HEK293T (cell line): ENCODE data around the gene PROK2.

ENCODE experiments used
- CTCF ChIA-PET: fragments of 350-600 bp; formaldehyde crosslinking; extraction: SDS; loops from one replicate; lab custom pipeline; 2021; ENCODE audit warnings: antibody characterized with exemption, inconsistent platforms; lab: Yijun Ruan, JAX
- POLR2A ChIA-PET: fragments of 350-600 bp; formaldehyde crosslinking; extraction: SDS; loops from one replicate; lab custom pipeline; 2020; ENCODE audit warnings: antibody characterized with exemption, inconsistent platforms; lab: Yijun Ruan, JAX
- DNase-seq: peaks from one replicate; pipeline ENCODE4 v3.0.0; 2012; ENCODE audit warnings: mixed read lengths; ENCODE audit errors: extremely low spot score
- ARNT ChIP-seq: fragments of 450-650 bp; IDR thresholded peaks from 2 replicates; pipeline ENCODE4 v1.6.1; 2017; ENCODE audit warnings: mild to moderate bottlenecking
- BHLHE40 ChIP-seq: fragments of 450-650 bp; IDR thresholded peaks from 2 replicates; pipeline ENCODE4 v1.6.1; 2016; ENCODE audit warnings: mild to moderate bottlenecking, moderate library complexity, borderline replicate concordance
- CTBP1 ChIP-seq: fragments of 450-650 bp; IDR thresholded peaks from 2 replicates; pipeline ENCODE4 v1.6.1; 2016; ENCODE audit warnings: borderline replicate concordance
- ELF4 ChIP-seq: fragments of 450-650 bp; IDR thresholded peaks from 2 replicates; pipeline ENCODE4 v1.6.1; 2017; ENCODE audit warnings: antibody characterized with exemption
- FOXA1 ChIP-seq: fragments of 450-650 bp; IDR thresholded peaks from 2 replicates; pipeline ENCODE4 v1.6.1; 2016; ENCODE audit warnings: mild to moderate bottlenecking
- FOXK2 ChIP-seq: fragments of 450-650 bp; IDR thresholded peaks from 2 replicates; pipeline ENCODE4 v1.6.1; 2016; ENCODE audit warnings: mild to moderate bottlenecking
- FOXM1 ChIP-seq: fragments of 450-650 bp; IDR thresholded peaks from 2 replicates; pipeline ENCODE4 v1.6.1; 2017; ENCODE audit warnings: mild to moderate bottlenecking, borderline replicate concordance
- HDGF ChIP-seq: fragments of 450-650 bp; IDR thresholded peaks from 2 replicates; pipeline ENCODE4 v1.6.1; 2017; ENCODE audit warnings: antibody characterized with exemption, borderline replicate concordance
- L3MBTL2 ChIP-seq: fragments of 450-650 bp; conservative IDR thresholded peaks from 2 replicates; pipeline ENCODE4 v1.6.1; 2016; ENCODE audit warnings: mild to moderate bottlenecking
- LEF1 ChIP-seq: fragments of 450-650 bp; IDR thresholded peaks from 2 replicates; pipeline ENCODE4 v1.6.1; 2017; ENCODE audit warnings: mild to moderate bottlenecking, borderline replicate concordance
- NFRKB ChIP-seq: fragments of 450-650 bp; IDR thresholded peaks from 2 replicates; pipeline ENCODE4 v1.6.1; 2016; ENCODE audit warnings: mild to moderate bottlenecking, moderate library complexity
- PKNOX1 ChIP-seq: fragments of 450-650 bp; IDR thresholded peaks from 2 replicates; pipeline ENCODE4 v1.6.1; 2016
- SP1 ChIP-seq: fragments of 450-650 bp; IDR thresholded peaks from 2 replicates; pipeline ENCODE4 v1.6.1; 2017
- SUZ12 ChIP-seq: fragments of 450-650 bp; IDR thresholded peaks from 2 replicates; pipeline ENCODE4 v1.6.1; 2016; ENCODE audit warnings: mild to moderate bottlenecking
- TARDBP ChIP-seq: fragments of 450-650 bp; IDR thresholded peaks from 2 replicates; pipeline ENCODE4 v1.6.1; 2016
- ZNF384 ChIP-seq: fragments of 450-650 bp; IDR thresholded peaks from 2 replicates; pipeline ENCODE4 v1.6.1; 2016

Gene PROK2

GRCh38 chr3:71805691-71806090, 20.7 kb upstream of the PROK2 start:
- ChIA-PET CTCF (interaction anchor here (0.6 kb wide), 1 partner anchor 113 kb away, joined by 3 read pairs; no protein-coding TSS in a partner anchor), POLR2A (no interaction called here)
- TF ChIP-seq FOXM1 (no peak), TARDBP (no peak), HDGF (no peak), ZNF384 (no peak), ARNT (no peak), BHLHE40 (no peak), SP1 (no peak), LEF1 (no peak), FOXK2 (no peak), FOXA1 (no peak), L3MBTL2 (no peak), SUZ12 (no peak), PKNOX1 (no peak), CTBP1 (no peak), ELF4 (no peak), NFRKB (no peak)
- DNase-seq, result no peak

- ChIA-PET POLR2A (no interaction called here), CTCF (interaction anchor here (0.6 kb wide), 1 partner anchor 113 kb away, joined by 3 read pairs; no protein-coding TSS in a partner anchor)
- DNase-seq, result no peak
- TF ChIP-seq FOXK2, result no peak
- no peak for TF ChIP-seq SP1
Observed at GRCh38 chr3:71805199-71805598, 20.3 kb upstream of the PROK2 start.

GRCh38 chr3:71803248-71803647, 18.3 kb upstream of the PROK2 start:
- TF ChIP-seq L3MBTL2 (no peak), PKNOX1 (no peak), ZNF384 (no peak), TARDBP (no peak), FOXM1 (no peak), SUZ12 (no peak), HDGF (no peak), NFRKB (no peak), LEF1 (no peak), FOXA1 (no peak)
- POLR2A ChIA-PET, result no interaction called here
- CTCF ChIA-PET, result no interaction called here
- DNase-seq, result no peak

GRCh38 chr3:71801986-71802385, 17.0 kb upstream of the PROK2 start:
- CTCF ChIA-PET, result interaction anchor here (0.7 kb wide), 2 partner anchors 18 to 29 kb away, joined by 3 read pairs; no protein-coding TSS in a partner anchor
- POLR2A ChIA-PET, result no interaction called here
- TF ChIP-seq FOXK2, result no peak
- no peak for TF ChIP-seq L3MBTL2
- TF ChIP-seq PKNOX1, result no peak
- no peak for TF ChIP-seq ARNT
- no peak for TF ChIP-seq FOXM1
- no peak for TF ChIP-seq CTBP1
- no peak for TF ChIP-seq HDGF
- DNase-seq, result no peak

- no peak for DNase-seq
- ChIA-PET CTCF (interaction anchor here (0.6 kb wide), 1 partner anchor 18 kb away, joined by 3 read pairs; no protein-coding TSS in a partner anchor), POLR2A (no interaction called here)
- no peak for TF ChIP-seq TARDBP
- no peak for TF ChIP-seq FOXK2
- TF ChIP-seq SUZ12, result no peak
- no peak for TF ChIP-seq PKNOX1
- no peak for TF ChIP-seq HDGF
- TF ChIP-seq ZNF384, result no peak
- no peak for TF ChIP-seq LEF1
- no peak for TF ChIP-seq FOXA1
- no peak for TF ChIP-seq BHLHE40
Observed at GRCh38 chr3:71800023-71800422, 15.1 kb upstream of the PROK2 start.

- TF ChIP-seq BHLHE40, result no peak
- no peak for TF ChIP-seq HDGF
- TF ChIP-seq SUZ12, result no peak
- no peak for TF ChIP-seq LEF1
- TF ChIP-seq CTBP1, result no peak
- TF ChIP-seq FOXK2, result no peak
- TF ChIP-seq FOXM1, result no peak
- no peak for TF ChIP-seq ELF4
- no peak for TF ChIP-seq PKNOX1
- no peak for TF ChIP-seq SP1
- DNase-seq, result no peak
- ChIA-PET CTCF (no interaction called here), POLR2A (no interaction called here)
Observed at GRCh38 chr3:71797455-71797854, 12.5 kb upstream of the PROK2 start.
